GM23338 (cell line): ENCODE results near the gene SH3TC1. TPM values are rescaled to one million over a fixed set of nuclear protein-coding genes. Genes with fewer than 3 reads are reported as not detected.

Source experiments
- ATAC-seq: fragments of 200-7000 bp; cut with Tn5 transposase; 3 replicates; pipeline ENCODE4 v1.9.1; 2020
- DNase-seq: peaks from one replicate; pipeline ENCODE4 v3.0.0-alpha.2; 2015; ENCODE audit warnings: low spot score
- H2AFZ ChIP-seq: fragments of 200-600 bp; sonication (generic); 2 replicates; pipeline ENCODE4 v1.8.0; 2016; ENCODE audit warnings: antibody characterized with exemption, mild to moderate bottlenecking, moderate library complexity
- H3F3A ChIP-seq: fragments of 200-600 bp; sonication (generic); replicated peaks from 2 replicates; pipeline ENCODE4 v1.8.0; 2017; ENCODE audit warnings: antibody characterized with exemption, mixed run types, low read depth
- H3K27ac ChIP-seq: fragments of 200-600 bp; sonication (generic); 2 replicates; pipeline ENCODE4 v1.6.1; 2016; ENCODE audit warnings: low read depth
- H3K27me3 ChIP-seq: fragments of 200-600 bp; sonication (generic); 2 replicates; pipeline ENCODE4 v1.8.0; 2016; ENCODE audit warnings: mild to moderate bottlenecking, mixed run types, moderate library complexity; ENCODE audit not compliant: insufficient read depth
- H3K36me3 ChIP-seq: fragments of 200-600 bp; sonication (generic); 2 replicates; pipeline ENCODE4 v1.8.0; 2016; ENCODE audit warnings: mild to moderate bottlenecking; ENCODE audit not compliant: insufficient read depth
- H3K4me1 ChIP-seq: fragments of 200-600 bp; sonication (generic); 2 replicates; pipeline ENCODE4 v1.8.0; 2016; ENCODE audit warnings: mild to moderate bottlenecking, moderate library complexity; ENCODE audit not compliant: insufficient read depth
- H3K4me2 ChIP-seq: fragments of 200-600 bp; sonication (generic); 2 replicates; pipeline ENCODE4 v1.7.1; 2017; ENCODE audit warnings: mixed run types
- H3K4me3 ChIP-seq: fragments of 200-600 bp; sonication (generic); 2 replicates; pipeline ENCODE4 v1.6.1; 2016; ENCODE audit warnings: mixed run types
- H3K79me2 ChIP-seq: fragments of 200-600 bp; sonication (generic); replicated peaks from 2 replicates; pipeline ENCODE4 v1.8.0; 2017; ENCODE audit warnings: mild to moderate bottlenecking; ENCODE audit not compliant: insufficient read depth
- H3K9me2 ChIP-seq: fragments of 200-600 bp; sonication (generic); 2 replicates; pipeline ENCODE4 v1.8.0; 2017; ENCODE audit not compliant: insufficient read depth
- H4K20me1 ChIP-seq: fragments of 200-600 bp; sonication (generic); replicated peaks from 2 replicates; pipeline ENCODE4 v1.8.0; 2017; ENCODE audit warnings: mild to moderate bottlenecking; ENCODE audit not compliant: insufficient read depth
- H3K27ac Mint-ChIP-seq: 2 replicates; pipeline ENCODE4 v1.8.0; 2020; ENCODE audit warnings: inconsistent platforms, mild to moderate bottlenecking, moderate library complexity, mixed read lengths
- H3K27me3 Mint-ChIP-seq: 3 replicates; pipeline ENCODE4 v1.8.0; 2022; ENCODE audit warnings: low read depth, mild to moderate bottlenecking, moderate library complexity, mixed read lengths, inconsistent platforms; ENCODE audit not compliant: insufficient read depth, poor library complexity
- H3K36me3 Mint-ChIP-seq: 3 replicates; pipeline ENCODE4 v1.8.0; 2021; ENCODE audit warnings: low read depth, mild to moderate bottlenecking, inconsistent platforms, moderate library complexity, mixed read lengths
- H3K4me1 Mint-ChIP-seq: 3 replicates; pipeline ENCODE4 v1.8.0; 2020; ENCODE audit warnings: mild to moderate bottlenecking, inconsistent platforms, mixed read lengths
- H3K4me3 Mint-ChIP-seq: 3 replicates; pipeline ENCODE4 v1.8.0; 2021; ENCODE audit warnings: moderate library complexity, mild to moderate bottlenecking, inconsistent platforms, mixed read lengths
- H3K9me3 Mint-ChIP-seq: 3 replicates; pipeline ENCODE4 v1.8.0; 2020; ENCODE audit warnings: moderate library complexity, mild to moderate bottlenecking, inconsistent platforms, mixed read lengths
- CREB1 ChIP-seq: fragments of 250-450 bp; sonication (Bioruptor Pico); IDR thresholded peaks from 2 replicates; pipeline ENCODE4 v1.5.0; 2020; ENCODE audit warnings: low read depth, mild to moderate bottlenecking, moderate library complexity
- CTCF ChIP-seq, 2 experiments: fragments of 200-600 bp in 1 of 2; sonication (generic) in 1 of 2; conservative IDR thresholded peaks; 2 replicates each; pipeline versions ENCODE4 v1.5.1 to v1.6.1; 2016 to 2017; ENCODE audit warnings: antibody characterized with exemption in 2 of 2, low read depth in 2 of 2, mild to moderate bottlenecking in 2 of 2, moderate library complexity in 1 of 2
- EZH2 ChIP-seq: fragments of 200-600 bp; sonication (generic); IDR thresholded peaks from one replicate; pipeline ENCODE4 v1.8.0; 2017; ENCODE audit warnings: antibody characterized with exemption, mild to moderate bottlenecking, low read depth; ENCODE audit not compliant: unreplicated experiment
- EZH2phosphoT487 ChIP-seq: fragments of 200-600 bp; sonication (generic); IDR thresholded peaks from one replicate; pipeline ENCODE4 v1.8.1; 2018; ENCODE audit warnings: antibody characterized with exemption; ENCODE audit not compliant: unreplicated experiment
- JUNB ChIP-seq: IDR thresholded peaks from one replicate; pipeline ENCODE4 v1.6.1; 2016; ENCODE audit warnings: antibody characterized with exemption; ENCODE audit not compliant: unreplicated experiment
- NANOG ChIP-seq: IDR thresholded peaks from 2 replicates; pipeline ENCODE4 v1.6.1; 2016; ENCODE audit warnings: antibody characterized with exemption, borderline replicate concordance
- POLR2AphosphoS5 ChIP-seq: IDR thresholded peaks from 2 replicates; pipeline ENCODE4 v1.6.1; 2016; ENCODE audit warnings: antibody characterized with exemption, low read depth
- REST ChIP-seq: IDR thresholded peaks from one replicate; pipeline ENCODE4 v1.6.1; 2018; ENCODE audit warnings: antibody characterized with exemption; ENCODE audit not compliant: unreplicated experiment
- STAT1 ChIP-seq: IDR thresholded peaks from one replicate; pipeline ENCODE4 v1.6.1; 2016; ENCODE audit warnings: antibody characterized with exemption; ENCODE audit not compliant: unreplicated experiment
- ZNF114 ChIP-seq: fragments of 250-450 bp; sonication (Bioruptor Pico); IDR thresholded peaks from 2 replicates; pipeline ENCODE4 v1.5.0; 2020; ENCODE audit warnings: mild to moderate bottlenecking, moderate library complexity
- ZNF331 ChIP-seq: fragments of 250-450 bp; sonication (Bioruptor Pico); IDR thresholded peaks from 2 replicates; pipeline ENCODE4 v1.5.0; 2020; ENCODE audit warnings: low read depth, mild to moderate bottlenecking, moderate library complexity
- polyA plus RNA-seq: library from polyadenylated mRNA; unstranded; fragments of >200 nt; fragmentation: Nextera tagmentation; extraction: Ambion mirVana; gene quantifications from 2 replicates; pipeline ENCODE4 v1.2.1, GENCODE V29; 2016
- total RNA-seq: library from RNA; depleted of rRNA; stranded (reverse); fragments of >200 nt; shearing (Covaris generic); gene quantifications from 2 replicates; pipeline ENCODE4 v1.2.3, GENCODE V29; 2014
- TF ChIP-seq, protein P1 (sequence below): IDR thresholded peaks from 2 replicates; pipeline ENCODE4 v1.6.1; 2016; ENCODE audit warnings: antibody characterized with exemption

The SH3TC1 gene
- total and polyA plus RNA-seq, 2 experiments from 2014 or later: 0.07 TPM; not detected in 1

DNA sequence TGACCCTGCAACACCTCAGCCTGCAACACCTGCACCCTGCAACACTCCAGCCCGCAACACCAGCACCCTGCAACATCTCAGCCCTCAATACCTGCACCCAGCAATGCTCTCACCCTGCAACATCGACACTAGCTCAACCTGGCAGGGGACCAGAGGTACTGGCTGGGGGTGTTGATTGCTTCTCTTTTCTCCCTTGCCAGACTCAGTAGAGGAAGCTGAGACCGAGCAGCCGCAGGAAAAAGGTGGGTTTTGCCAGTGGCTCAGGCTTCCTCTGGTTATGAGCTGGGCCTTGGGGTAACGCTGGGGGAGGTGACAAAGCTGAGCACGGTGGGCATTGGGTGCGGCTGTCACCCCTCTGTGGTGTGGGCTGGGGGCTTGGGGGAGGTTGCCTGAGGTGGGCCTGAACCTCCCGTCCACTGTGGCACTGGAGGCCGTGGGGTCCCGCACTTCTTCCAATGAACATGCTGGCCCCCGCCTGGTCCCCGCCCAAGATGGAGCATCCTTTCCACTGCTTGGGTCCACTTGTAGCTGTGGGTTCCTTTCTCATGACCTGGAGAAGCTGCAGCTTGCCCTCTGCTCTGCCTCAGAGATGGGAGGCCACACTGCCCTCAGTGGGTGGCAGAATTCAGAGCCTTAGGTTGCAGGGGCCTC is 26.0 kb downstream of the SH3TC1 start:
- H3K27me3 Mint-ChIP-seq: peaks cover 9% of the 10 kb centered on the region
- H3K4me1 Mint-ChIP-seq: peaks cover 23% of the 10 kb centered on the region
- Histone ChIP-seq H3K27me3 (no peaks in the 10 kb centered on the region), H4K20me1 (no peaks in the 10 kb centered on the region), H3K4me2 (0 out of 2 replicates have a peak overlapping the region, but pooled peaks have one; percentile 55), H3K4me3 (no peak overlapping the region), H2AFZ (peak overlapping the region; percentile 28; the same call in 1 of the 2 replicates), H3F3A (no peaks in the 10 kb centered on the region), H3K79me2 (no peaks in the 10 kb centered on the region), H3K36me3 (no peaks in the 10 kb centered on the region), H3K4me1 (peaks cover 11% of the 10 kb centered on the region), H3K9me2 (no peaks in the 10 kb centered on the region), H3K27ac (no peak overlapping the region)
- no peak for DNase-seq
- H3K27ac Mint-ChIP-seq: peak overlapping the region; percentile 85; the same call in 1 of the 2 replicates
- no peak for ATAC-seq
- H3K9me3 Mint-ChIP-seq: no peaks in the 10 kb centered on the region
- TF ChIP-seq REST (no peak), EZH2 (no peak), CREB1 (CRISPR knock-in tag) (no peak), ZNF331 (CRISPR knock-in tag) (no peak), JUNB (no peak), STAT1 (no peak), EZH2phosphoT487 (no peak), NANOG (no peak)
- H3K36me3 Mint-ChIP-seq: no peaks in the 10 kb centered on the region
- no peak overlapping the region; the same call in 2 of the 3 replicates for H3K4me3 Mint-ChIP-seq

- Histone ChIP-seq H3K36me3 (no peaks in the 10 kb centered on the region), H4K20me1 (no peaks in the 10 kb centered on the region), H3K27me3 (no peaks in the 10 kb centered on the region), H3K27ac (peak overlapping the region; percentile 53; the same call in 1 of the 2 replicates), H3F3A (no peaks in the 10 kb centered on the region), H3K4me1 (peaks cover 11% of the 10 kb centered on the region), H3K79me2 (no peaks in the 10 kb centered on the region), H3K4me3 (no peak overlapping the region), H3K9me2 (no peaks in the 10 kb centered on the region), H3K4me2 (peak overlapping the region; percentile 55), H2AFZ (peak overlapping the region; percentile 9)
- peak; percentile 69 for ATAC-seq
- Mint-ChIP-seq H3K27me3 (peaks cover 10% of the 10 kb centered on the region), H3K27ac (peak overlapping the region; percentile 85), H3K4me3 (peak overlapping the region; percentile 47; the same call in 2 of the 3 replicates), H3K9me3 (no peaks in the 10 kb centered on the region), H3K36me3 (no peaks in the 10 kb centered on the region), H3K4me1 (peaks cover 23% of the 10 kb centered on the region)
- peak; percentile 59 for DNase-seq
- no peak for TF ChIP-seq EZH2
- TF ChIP-seq JUNB: no peak
- TF ChIP-seq ZNF331 (CRISPR knock-in tag): no peak
- no peak for TF ChIP-seq STAT1
- no peak for TF ChIP-seq ZNF114
- no peak for TF ChIP-seq CTCF (conservative IDR thresholded peaks at IDR 0.05; ENCODE audit: low read depth in 2 of 2)
- TF ChIP-seq REST: no peak
- TF ChIP-seq POLR2AphosphoS5: no peak
- TF ChIP-seq, protein P1, sequence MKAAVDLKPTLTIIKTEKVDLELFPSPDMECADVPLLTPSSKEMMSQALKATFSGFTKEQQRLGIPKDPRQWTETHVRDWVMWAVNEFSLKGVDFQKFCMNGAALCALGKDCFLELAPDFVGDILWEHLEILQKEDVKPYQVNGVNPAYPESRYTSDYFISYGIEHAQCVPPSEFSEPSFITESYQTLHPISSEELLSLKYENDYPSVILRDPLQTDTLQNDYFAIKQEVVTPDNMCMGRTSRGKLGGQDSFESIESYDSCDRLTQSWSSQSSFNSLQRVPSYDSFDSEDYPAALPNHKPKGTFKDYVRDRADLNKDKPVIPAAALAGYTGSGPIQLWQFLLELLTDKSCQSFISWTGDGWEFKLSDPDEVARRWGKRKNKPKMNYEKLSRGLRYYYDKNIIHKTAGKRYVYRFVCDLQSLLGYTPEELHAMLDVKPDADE: no peak
Measured at GRCh38 chr4:8225706-8226443, 26.8 kb downstream of the SH3TC1 start.
